ENCODE data around the gene GPR143. TPM values are rescaled to one million over a fixed set of nuclear protein-coding genes. Genes with fewer than 3 reads are reported as not detected.
"Not testable (repeated sequence)": the region's sequence is repeated elsewhere in the genome, so short reads cannot be mapped to it uniquely, and the experiment has no call there.

The GPR143 gene
- total RNA-seq, result not detected

DNA sequence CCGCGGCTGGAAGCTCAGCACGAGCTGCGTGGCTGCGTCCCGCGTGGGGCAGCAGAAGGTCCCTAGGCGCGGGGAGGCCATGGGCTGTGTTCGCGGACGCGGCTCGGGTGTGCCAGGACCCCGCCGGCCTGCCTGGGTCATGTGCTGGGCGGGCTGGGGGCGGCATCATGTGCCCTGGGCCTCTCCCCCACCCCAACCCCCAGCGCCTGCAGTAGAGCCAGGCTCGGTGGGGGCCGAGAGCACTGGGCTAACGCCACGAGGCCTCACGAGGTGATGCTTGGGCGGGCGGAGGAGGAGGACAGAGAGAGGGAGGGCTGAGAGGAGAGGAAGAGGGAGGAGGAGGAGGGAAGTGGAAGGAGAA is at the start of gene GPR143:
GPR143 (minus strand) TSS at position 111 of the 361 bp plus-strand sequence; CDS start at position 81, 30 bp downstream.
- Mint-ChIP-seq H3K4me3 (no peak within 1 kb of the TSS), H3K4me1 (peaks cover 2% of the 10 kb centered on the region), H3K9me3 (no peaks in the 10 kb centered on the region), H3K36me3 (no peaks in the 10 kb centered on the region), H3K27ac (no peak within 1 kb of the TSS), H3K27me3 (peaks cover 26% of the 10 kb centered on the region)
- POLR2A ChIA-PET, result no interaction called here
- DNase-seq (no peak), ATAC-seq (ENCODE audit: low read depth) (no peak)

DNA sequence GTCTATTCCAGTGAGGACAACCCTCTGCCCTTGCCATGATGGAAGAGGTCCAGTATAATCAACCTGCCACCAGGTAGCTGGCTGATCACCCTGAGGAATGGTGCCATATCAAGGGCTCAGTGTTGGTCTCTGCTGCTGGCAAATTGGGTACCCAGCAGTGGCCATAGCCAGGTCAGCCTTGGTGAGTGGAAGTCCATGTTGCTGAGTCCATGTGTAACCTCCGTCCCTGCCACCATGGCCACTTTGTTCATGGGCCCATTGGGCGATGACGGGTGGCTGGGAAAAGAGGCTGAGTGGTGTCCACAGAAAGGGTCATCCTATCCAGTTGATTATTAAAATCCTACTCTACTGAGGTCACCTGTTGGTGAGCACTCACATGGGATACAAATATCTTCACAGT is 45.4 kb upstream of the GPR143 start:
- DNase-seq; POLR2A ChIA-PET; H3K27me3 Mint-ChIP-seq; H3K27ac Mint-ChIP-seq; H3K36me3 Mint-ChIP-seq; H3K9me3 Mint-ChIP-seq; H3K4me3 Mint-ChIP-seq; ATAC-seq (ENCODE audit: low read depth); H3K4me1 Mint-ChIP-seq: not testable (repeated sequence)

- H3K9me3 Mint-ChIP-seq; ATAC-seq (ENCODE audit: low read depth); DNase-seq; POLR2A ChIA-PET; H3K36me3 Mint-ChIP-seq; H3K27ac Mint-ChIP-seq; H3K4me1 Mint-ChIP-seq; H3K4me3 Mint-ChIP-seq; H3K27me3 Mint-ChIP-seq: not testable (repeated sequence)
Observed at GRCh38 chrX:9809876-9810275, 44.2 kb upstream of the GPR143 start.

DNA sequence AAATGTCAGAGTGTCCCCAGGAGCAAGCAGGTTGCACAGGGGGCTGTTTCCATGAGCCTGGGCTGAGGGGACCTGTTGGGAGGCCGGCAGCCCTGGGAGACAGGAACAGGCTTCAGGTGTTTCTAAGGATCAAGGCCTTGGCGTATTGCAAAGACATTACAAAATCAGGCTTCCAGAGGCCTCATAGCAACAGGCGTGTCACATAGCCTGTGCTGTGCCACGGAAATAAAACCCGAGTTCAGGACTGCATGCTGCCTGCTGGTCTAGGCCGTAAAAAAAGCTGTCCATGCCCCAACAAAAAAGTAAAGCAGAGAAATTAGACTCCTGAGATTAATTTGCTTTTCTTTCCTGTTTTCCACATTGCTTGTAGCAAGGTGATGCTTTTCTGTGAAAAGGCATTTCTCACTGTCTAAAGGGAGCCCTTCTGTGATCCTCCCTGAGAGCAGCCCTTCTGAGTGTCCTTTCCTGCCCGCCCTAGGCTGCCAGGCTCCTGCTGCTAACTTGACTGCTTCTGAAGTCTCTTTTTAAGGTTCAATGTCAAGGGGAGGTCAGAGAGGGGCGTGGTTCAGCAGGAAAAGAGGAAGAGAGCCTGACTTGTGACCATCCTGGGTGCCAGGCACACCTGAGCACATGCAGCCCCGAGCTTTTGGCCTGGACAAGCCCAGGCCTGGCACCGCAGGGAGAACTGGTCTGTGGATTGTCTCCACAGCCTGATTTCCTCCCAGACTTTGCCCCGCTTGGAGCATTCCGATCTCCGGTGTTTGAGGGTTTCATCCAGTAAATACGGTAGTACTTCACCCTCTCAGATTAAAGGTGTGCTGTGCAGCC is 41.9 kb upstream of the GPR143 start:
- H3K27me3 Mint-ChIP-seq, result peaks cover 1% of the 10 kb centered on the region
- DNase-seq (no peak), ATAC-seq (ENCODE audit: low read depth) (no peak)
- H3K9me3 Mint-ChIP-seq, result no peaks in the 10 kb centered on the region
- no peaks in the 10 kb centered on the region for H3K36me3 Mint-ChIP-seq
- POLR2A ChIA-PET, result no interaction called here
- H3K4me1 Mint-ChIP-seq, result no peaks in the 10 kb centered on the region
- no peak overlapping the region for H3K4me3 Mint-ChIP-seq
- no peak overlapping the region for H3K27ac Mint-ChIP-seq

- no peak for DNase-seq
- H3K9me3 Mint-ChIP-seq, result no peaks in the 10 kb centered on the region
- no peaks in the 10 kb centered on the region for H3K36me3 Mint-ChIP-seq
- no peak for ATAC-seq (ENCODE audit: low read depth)
- H3K27me3 Mint-ChIP-seq, result peaks cover 1% of the 10 kb centered on the region
- H3K27ac Mint-ChIP-seq, result no peak overlapping the region
- no peak overlapping the region for H3K4me3 Mint-ChIP-seq
- POLR2A ChIA-PET, result no interaction called here
- H3K4me1 Mint-ChIP-seq, result no peaks in the 10 kb centered on the region
Observed at GRCh38 chrX:9805956-9806355, 40.3 kb upstream of the GPR143 start.

GRCh38 chrX:9804444-9804843 is 38.8 kb upstream of the GPR143 start:
- no peaks in the 10 kb centered on the region for H3K4me1 Mint-ChIP-seq

DNA sequence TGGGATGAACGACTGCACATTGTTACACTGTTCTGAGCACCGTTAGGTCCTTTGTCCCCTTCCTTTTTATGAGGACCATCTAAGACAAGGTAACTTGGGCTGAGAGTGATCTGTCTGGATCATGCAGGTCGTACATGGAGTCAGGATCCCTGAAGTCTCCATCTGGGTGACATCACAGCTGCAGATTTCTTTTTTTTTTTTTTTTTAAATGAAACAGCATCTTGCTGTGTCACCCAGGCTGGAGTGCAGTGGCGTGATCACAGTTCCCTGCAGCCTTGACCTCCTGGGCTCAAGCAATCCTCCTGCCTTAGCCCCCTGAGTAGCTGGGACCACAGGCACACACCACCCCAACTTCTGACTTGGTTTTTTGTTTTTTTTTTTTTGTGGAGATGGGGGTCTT is 37.1 kb upstream of the GPR143 start:
- H3K27ac Mint-ChIP-seq, result no peak overlapping the region
- H3K36me3 Mint-ChIP-seq, result peaks cover 2% of the 10 kb centered on the region
- no peak for ATAC-seq (ENCODE audit: low read depth)
- H3K4me3 Mint-ChIP-seq, result no peak overlapping the region
- H3K4me1 Mint-ChIP-seq, result no peaks in the 10 kb centered on the region
- peaks cover 3% of the 10 kb centered on the region for H3K27me3 Mint-ChIP-seq
- DNase-seq, result no peak
- POLR2A ChIA-PET, result no interaction called here
- peaks cover 1% of the 10 kb centered on the region for H3K9me3 Mint-ChIP-seq

More at GRCh38 chrX:9804444-9804843, 38.8 kb upstream of the GPR143 start:
- Mint-ChIP-seq H3K27me3 (peaks cover 3% of the 10 kb centered on the region), H3K27ac (no peak overlapping the region), H3K4me3 (no peak overlapping the region), H3K36me3 (peaks cover 2% of the 10 kb centered on the region), H3K9me3 (no peaks in the 10 kb centered on the region)
- no peak for ATAC-seq (ENCODE audit: low read depth)
- DNase-seq, result no peak
- POLR2A ChIA-PET, result no interaction called here

- H3K27me3 Mint-ChIP-seq, result peaks cover 9% of the 10 kb centered on the region
- DNase-seq (no peak), ATAC-seq (ENCODE audit: low read depth) (no peak)
- no peak overlapping the region for H3K4me3 Mint-ChIP-seq
- no peaks in the 10 kb centered on the region for H3K4me1 Mint-ChIP-seq
- H3K9me3 Mint-ChIP-seq, result peaks cover 1% of the 10 kb centered on the region
- no peak overlapping the region for H3K27ac Mint-ChIP-seq
- peaks cover 2% of the 10 kb centered on the region for H3K36me3 Mint-ChIP-seq
- POLR2A ChIA-PET, result no interaction called here
Observed at GRCh38 chrX:9797384-9798360, 32.0 kb upstream of the GPR143 start.

- POLR2A ChIA-PET, result no interaction called here
- H3K9me3 Mint-ChIP-seq, result peaks cover 1% of the 10 kb centered on the region
- no peak for DNase-seq
- no peak overlapping the region for H3K27ac Mint-ChIP-seq
- ATAC-seq (ENCODE audit: low read depth), result no peak
- H3K27me3 Mint-ChIP-seq, result peaks cover 9% of the 10 kb centered on the region
- H3K4me1 Mint-ChIP-seq, result no peaks in the 10 kb centered on the region
- H3K36me3 Mint-ChIP-seq, result no peaks in the 10 kb centered on the region
- H3K4me3 Mint-ChIP-seq, result no peak overlapping the region
Observed at GRCh38 chrX:9794495-9794894, 28.8 kb upstream of the GPR143 start.

- Mint-ChIP-seq H3K27ac (no peak overlapping the region), H3K27me3 (peaks cover 26% of the 10 kb centered on the region), H3K4me3 (no peak overlapping the region), H3K9me3 (no peaks in the 10 kb centered on the region), H3K4me1 (no peaks in the 10 kb centered on the region), H3K36me3 (no peaks in the 10 kb centered on the region)
- POLR2A ChIA-PET, result no interaction called here
- no peak for ATAC-seq (ENCODE audit: low read depth)
- DNase-seq, result no peak
Observed at GRCh38 chrX:9790866-9791265, 25.2 kb upstream of the GPR143 start.

DNA sequence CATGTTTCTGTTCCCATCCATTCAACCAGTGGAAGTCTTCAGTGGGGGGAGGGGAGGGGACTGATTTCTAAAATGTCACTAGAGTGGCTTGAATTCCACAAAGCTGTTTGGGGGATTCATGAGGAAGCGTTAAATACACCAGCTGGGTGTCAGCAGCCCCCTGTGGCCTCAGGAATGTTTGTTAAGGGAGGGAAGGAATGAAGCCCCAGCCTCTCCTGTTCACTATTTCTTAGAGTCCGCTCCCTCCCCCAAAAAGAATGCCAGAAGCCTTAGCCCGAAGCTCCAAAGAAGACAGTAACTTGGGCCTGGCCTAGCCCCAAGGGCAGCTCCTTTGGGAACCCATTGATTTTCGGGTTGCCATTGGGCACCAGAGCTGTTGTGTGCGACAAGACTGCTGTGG is 23.9 kb upstream of the GPR143 start:
- POLR2A ChIA-PET, result no interaction called here
- peaks cover 28% of the 10 kb centered on the region for H3K27me3 Mint-ChIP-seq
- no peak overlapping the region for H3K4me3 Mint-ChIP-seq
- no peaks in the 10 kb centered on the region for H3K4me1 Mint-ChIP-seq
- ATAC-seq (ENCODE audit: low read depth), result no peak
- no peaks in the 10 kb centered on the region for H3K9me3 Mint-ChIP-seq
- no peak overlapping the region for H3K27ac Mint-ChIP-seq
- no peaks in the 10 kb centered on the region for H3K36me3 Mint-ChIP-seq
- DNase-seq, result no peak

DNA sequence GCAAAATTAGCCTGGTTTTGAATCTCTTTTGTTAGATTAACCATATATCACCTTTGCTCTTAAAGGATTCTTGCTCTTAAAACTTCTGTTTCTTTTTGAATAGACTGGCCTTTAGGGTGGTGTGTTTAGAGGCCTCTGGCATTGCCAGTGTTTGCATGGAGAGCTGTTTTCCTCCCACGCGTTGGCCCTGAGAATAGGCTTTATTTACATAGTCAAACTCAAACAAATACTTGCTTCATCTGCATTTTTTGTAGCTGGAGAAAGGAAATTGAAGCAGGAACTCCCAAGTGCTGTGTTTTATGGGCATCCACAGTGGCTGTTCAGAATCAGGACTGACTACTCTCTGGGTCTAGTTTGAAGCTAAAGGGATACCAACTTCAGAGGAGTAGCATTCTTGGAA is 23.3 kb upstream of the GPR143 start:
- ATAC-seq (ENCODE audit: low read depth), result no peak
- Mint-ChIP-seq H3K27ac (no peak overlapping the region), H3K27me3 (peaks cover 28% of the 10 kb centered on the region), H3K9me3 (no peaks in the 10 kb centered on the region), H3K4me1 (no peaks in the 10 kb centered on the region), H3K4me3 (no peak overlapping the region), H3K36me3 (no peaks in the 10 kb centered on the region)
- no peak for DNase-seq
- POLR2A ChIA-PET, result no interaction called here

- H3K9me3 Mint-ChIP-seq, result no peaks in the 10 kb centered on the region
- H3K27me3 Mint-ChIP-seq, result peaks cover 31% of the 10 kb centered on the region
- no peaks in the 10 kb centered on the region for H3K4me1 Mint-ChIP-seq
- DNase-seq, result no peak
- H3K36me3 Mint-ChIP-seq, result no peaks in the 10 kb centered on the region
- POLR2A ChIA-PET, result no interaction called here
- H3K4me3 Mint-ChIP-seq, result peak overlapping the region; percentile 28
- no peak for ATAC-seq (ENCODE audit: low read depth)
- no peak overlapping the region for H3K27ac Mint-ChIP-seq
Observed at GRCh38 chrX:9786798-9787635, 21.4 kb upstream of the GPR143 start.

All from activated naive CD8-positive, alpha-beta T cell treated with anti-CD3 and anti-CD28 coated beads, Interleukin-2, amount 10 ng/mL, durations not matched to agents 7 days and 5 days (primary cell).